GM21619 (cell line): ENCODE results near the gene UBXN7.
"Not testable (repeated sequence)": the region's sequence is repeated elsewhere in the genome, so short reads cannot be mapped to it uniquely, and the experiment has no call there.

Experiments
- ATAC-seq: cut with Tn5 transposase; IDR thresholded peaks from one replicate; pipeline ENCODE4 v1.9.1; 2021; ENCODE audit not compliant: unreplicated experiment

The UBXN7 gene, protein sequence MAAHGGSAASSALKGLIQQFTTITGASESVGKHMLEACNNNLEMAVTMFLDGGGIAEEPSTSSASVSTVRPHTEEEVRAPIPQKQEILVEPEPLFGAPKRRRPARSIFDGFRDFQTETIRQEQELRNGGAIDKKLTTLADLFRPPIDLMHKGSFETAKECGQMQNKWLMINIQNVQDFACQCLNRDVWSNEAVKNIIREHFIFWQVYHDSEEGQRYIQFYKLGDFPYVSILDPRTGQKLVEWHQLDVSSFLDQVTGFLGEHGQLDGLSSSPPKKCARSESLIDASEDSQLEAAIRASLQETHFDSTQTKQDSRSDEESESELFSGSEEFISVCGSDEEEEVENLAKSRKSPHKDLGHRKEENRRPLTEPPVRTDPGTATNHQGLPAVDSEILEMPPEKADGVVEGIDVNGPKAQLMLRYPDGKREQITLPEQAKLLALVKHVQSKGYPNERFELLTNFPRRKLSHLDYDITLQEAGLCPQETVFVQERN

DNA sequence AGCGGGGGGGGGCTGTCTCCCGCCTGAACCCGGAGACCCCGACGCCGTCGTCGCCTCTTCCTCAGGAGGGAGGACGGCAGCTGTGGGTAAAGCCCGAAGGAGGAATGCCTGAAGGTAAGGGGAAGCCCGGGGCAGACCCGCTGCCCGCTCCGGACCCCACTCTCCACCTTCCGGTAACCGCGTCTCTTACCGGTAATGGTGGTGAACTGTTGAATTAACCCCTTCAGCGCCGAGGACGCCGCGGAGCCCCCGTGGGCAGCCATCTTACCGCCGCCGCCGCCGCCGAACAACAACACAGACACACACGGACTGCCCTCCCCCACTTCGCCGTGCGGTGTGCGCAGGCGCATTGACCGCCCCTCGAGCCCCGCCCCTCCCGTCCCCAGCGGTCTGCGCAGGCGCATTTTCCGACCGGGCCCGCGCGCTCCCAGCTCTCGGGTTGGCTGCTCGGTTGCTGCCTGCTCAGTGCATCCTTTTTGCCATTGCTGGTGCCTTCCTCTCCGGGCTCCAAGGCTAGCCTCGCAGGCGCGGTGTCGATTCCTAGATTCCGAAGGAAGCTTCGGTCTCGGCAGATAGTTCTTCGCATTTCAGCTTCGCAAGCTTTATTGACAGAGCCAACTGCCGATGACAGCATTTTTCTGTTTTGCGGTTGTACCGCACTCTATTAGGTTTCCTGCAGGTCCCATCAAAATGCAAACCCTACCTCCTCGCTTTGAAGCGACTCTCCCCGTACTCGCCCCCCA lies at the start of gene UBXN7:
UBXN7 (minus strand) TSS at position 291 of the 743 bp plus-strand sequence; CDS start at position 263, 28 bp downstream.
- ATAC-seq = peak; percentile 77

DNA sequence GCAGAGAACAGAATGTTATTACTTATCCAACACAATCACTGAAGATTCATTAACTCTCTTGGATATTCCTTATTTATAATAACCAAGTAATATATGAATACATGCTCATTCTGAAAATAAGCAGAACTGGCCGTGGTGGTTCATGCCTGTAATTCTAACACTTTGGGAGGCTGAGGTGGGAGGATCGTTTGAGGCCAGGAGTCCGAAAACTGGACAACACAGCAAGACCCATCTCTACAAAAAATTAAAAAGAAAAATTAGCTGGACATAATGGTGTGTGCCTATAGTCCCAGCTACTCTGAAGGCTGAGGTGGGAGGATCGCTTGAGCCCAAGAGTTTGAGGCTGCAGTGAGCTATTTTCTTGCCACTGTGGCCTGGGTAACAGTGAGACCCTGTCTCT lies 45.5 kb upstream of the UBXN7 start:
- no peak for ATAC-seq

DNA sequence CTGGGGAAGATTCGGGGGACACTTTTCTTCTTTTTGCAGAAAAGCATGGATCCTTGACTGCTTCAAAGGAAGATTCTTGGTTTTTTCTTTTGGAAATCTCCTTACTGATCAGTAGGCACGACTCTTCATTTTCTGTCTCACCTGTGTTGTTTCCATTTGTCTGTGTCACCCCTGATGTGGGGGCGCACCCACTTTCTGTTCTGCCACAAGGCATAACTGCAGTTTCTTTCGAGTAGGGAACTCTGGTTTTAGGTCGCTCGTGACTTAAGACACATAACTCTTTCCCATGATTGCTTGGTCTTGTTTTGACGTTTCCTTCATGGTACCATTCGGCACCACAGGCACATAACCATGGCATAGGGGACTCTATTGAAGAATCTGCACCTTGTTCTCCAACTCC lies 40.1 kb upstream of the UBXN7 start:
- no peak for ATAC-seq

DNA sequence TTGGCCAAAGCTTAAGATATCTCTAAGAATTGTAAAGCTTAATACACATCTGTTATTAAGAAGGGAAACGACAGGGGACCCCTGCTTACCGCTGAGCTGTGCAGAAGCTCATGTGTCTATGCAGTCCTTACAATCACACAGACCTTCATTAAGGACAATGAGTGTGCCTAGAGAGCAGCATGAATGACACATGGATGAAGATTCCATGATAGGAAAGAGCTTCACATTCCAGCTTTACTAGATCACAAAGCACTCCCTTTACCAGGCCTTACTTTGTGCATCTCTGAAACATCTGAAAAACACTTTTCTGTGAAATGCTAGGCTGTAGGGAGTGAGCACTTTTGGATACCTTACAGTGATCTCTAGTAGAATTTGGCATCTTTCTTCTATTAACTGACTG lies 39.3 kb upstream of the UBXN7 start:
- no peak for ATAC-seq

DNA sequence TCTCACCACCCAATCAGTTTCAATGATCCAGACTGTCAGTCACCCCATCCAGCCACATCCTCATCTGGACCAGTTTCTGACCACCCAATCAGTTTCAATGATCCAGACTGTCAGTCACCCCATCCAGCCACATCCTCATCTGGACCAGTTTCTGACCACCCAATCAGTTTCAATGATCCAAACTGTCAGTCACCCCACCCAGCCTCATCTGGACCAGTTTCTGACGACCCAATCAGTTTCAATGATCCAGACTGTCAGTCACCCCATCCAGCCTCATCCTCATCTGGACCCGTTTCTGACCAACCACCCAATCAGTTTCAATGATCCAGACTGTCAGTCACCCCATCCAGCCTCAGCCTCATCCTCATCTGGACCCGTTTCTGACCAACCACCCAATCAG lies 38.0 kb upstream of the UBXN7 start:
- not testable (repeated sequence) for ATAC-seq

DNA sequence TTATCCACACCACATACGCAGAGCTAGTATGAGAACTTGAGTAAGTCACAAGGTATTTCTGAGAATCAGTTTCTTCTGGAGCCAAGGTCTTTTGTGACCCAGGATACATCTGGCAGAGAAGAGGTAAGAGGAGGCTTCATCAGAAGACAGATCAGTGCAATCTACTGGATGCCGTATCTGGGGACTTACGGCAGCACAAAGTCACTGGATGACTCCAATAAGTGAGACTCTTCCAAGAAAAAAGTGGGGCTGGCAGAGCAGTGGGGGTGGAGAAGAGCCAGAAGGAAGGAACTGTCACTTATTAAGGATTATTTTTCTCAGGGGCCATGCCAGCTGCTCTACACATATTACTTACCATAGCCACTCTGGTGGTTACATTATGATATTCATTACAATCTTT lies 31.6 kb upstream of the UBXN7 start:
- ATAC-seq = no peak

DNA sequence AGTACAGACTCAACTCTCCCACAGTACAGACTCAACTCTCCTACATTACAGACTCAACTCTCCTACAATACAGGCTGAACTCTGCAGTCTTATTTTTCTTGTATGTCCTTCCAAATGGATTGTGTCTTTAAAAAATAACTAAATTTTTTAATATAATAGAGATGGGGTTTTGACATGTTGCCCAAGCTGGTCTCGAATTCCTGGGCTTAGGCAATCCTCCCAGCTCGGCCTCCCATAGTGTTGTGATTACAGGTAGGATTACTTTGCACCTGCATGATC lies 31.2 kb upstream of the UBXN7 start:
- ATAC-seq = no peak

DNA sequence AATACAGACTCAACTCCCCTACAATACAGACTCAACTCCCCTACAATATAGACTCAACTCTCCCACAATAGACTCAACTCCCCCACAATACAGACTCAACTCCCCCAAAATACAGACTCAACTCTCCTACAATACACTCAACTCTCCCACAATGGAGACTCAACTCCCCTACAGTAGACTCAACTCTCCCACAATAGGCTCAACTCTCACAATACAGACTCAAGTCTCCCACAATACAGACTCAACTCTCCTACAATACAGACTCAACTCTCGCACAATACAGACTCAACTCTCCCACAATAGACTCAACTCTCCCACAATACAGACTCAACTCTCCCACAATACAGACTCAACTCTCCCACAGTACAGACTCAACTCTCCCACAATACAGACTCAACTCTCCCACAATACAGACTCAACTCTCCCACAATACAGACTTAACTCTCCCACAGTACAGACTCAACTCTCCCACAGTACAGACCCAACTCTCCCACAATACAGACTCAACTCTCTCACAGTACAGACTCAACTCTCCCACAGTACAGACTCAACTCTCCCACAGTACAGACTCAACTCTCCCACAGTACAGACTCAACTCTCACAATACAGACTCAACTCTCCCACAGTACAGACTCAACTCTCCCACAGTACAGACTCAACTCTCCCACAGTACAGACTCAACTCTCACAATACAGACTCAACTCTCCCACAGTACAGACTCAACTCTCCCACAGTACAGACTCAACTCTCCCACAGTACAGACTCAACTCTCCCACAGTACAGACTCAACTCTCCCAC lies 30.7 kb upstream of the UBXN7 start:
- ATAC-seq = not testable (repeated sequence)

DNA sequence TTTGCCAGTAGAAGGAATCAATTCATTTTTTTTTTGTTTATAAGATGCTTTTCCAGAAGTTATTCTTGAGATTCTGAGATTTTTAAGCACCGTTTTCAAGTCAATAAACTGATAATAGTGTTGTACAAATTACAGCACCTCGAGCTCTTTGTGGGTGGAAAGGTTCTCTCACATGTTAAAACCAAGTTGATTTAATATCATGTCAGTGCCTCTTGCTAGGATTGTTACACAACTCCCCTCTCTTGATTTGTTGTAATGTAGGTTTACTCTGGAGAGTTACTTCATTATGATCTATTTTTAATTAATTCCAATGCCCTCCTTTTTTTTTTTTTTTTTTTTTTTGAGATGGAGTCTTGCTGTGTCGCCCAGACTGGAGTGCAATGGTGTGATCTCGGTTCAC lies 25.8 kb upstream of the UBXN7 start:
- no peak for ATAC-seq

DNA sequence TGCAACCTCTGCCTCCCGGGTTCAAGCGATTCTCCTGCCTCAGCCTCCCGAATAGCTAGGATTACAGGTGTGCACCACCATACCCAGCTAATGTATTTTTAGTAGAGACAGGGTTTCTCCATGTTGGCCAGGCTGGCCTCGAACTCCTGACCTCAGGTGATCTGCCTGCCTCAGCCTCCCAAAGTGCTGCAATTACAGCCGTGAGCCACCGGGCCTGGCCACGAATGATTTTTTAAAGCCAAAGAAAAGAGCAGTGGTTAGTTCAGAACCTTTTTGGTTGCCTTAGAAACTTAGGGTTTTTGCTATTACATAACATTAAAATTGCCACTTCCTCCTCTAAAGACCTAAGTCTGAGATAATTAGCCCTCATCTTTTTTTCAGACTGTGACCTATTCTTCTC lies 25.2 kb upstream of the UBXN7 start:
- not testable (repeated sequence) for ATAC-seq

DNA sequence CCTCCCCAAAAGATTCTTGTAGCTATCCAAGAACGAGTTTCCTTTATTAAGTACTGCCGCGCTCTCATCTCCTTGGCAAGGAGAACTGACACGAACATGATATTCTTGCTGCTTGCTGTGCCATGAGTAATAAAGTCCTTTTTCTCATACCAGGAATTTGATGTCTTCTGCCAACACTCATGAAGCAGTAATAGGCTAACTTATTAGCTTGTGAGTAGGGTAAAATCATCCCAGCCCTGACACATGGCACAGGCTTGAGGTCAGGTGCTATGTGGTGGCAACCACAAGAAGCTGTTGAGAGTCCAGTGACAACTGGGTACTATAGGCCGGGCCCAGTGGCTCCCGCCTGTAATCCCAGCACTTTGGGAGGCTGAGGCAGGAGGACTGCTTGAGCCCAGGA lies 22.7 kb upstream of the UBXN7 start:
- ATAC-seq = no peak

DNA sequence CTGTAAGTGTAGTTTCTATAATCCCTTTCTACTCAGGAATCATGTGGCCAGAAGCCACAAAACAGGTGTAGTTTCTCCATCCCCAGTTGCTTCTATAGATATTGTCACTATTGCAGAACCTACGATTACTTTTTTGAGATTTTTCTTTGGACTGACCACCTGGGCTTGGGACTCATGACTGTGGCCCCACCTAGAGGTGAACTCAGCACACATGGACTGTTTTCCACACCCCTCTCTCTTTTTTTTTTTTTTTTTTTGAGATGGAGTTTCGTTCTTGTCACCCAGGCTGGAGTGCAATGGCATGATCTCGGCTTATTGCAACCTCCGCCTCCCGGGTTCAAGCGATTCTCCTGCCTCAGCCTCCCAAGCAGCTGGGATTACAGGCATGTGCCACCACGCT lies 13.2 kb upstream of the UBXN7 start:
- ATAC-seq = not testable (repeated sequence)

DNA sequence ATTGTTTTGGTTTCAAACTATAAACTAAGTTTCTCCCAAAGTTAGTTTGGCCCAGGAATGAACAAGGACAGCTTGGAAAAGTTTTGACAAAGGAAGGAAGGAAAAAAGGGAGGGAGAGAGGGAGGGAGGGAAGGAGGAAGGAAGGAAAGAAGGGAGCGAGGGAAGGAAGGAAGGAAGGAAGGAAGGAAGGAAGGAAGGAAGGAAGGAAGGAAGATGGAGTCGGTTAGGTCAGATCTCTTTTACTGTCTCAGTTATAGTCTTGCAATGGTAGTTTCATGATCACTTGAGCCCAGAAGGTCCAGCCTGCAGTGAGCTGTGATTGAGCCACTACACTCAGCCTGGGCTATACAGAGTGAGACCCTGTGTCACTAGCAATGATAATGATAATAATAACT lies 12.3 kb upstream of the UBXN7 start:
- ATAC-seq = no peak

DNA sequence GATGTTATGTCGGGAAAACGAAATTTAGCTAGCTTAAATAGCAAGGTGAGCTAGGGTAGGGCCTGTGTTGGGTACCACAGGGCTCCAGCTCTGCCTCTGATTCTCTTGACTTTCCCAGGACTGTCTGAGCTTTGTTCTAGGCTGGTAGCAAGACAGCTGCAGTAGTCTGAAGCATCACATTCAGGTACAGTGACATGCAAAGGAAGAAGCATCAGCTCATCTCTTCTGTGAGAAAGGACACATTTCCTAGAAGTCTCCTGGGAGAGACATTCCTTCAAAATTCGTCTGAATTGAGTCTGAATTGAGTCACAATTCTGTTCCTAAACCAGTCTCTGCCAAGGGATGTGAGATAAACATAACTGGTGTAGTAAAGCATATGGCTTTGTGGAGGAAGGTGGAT lies 8.5 kb upstream of the UBXN7 start:
- ATAC-seq = no peak

DNA sequence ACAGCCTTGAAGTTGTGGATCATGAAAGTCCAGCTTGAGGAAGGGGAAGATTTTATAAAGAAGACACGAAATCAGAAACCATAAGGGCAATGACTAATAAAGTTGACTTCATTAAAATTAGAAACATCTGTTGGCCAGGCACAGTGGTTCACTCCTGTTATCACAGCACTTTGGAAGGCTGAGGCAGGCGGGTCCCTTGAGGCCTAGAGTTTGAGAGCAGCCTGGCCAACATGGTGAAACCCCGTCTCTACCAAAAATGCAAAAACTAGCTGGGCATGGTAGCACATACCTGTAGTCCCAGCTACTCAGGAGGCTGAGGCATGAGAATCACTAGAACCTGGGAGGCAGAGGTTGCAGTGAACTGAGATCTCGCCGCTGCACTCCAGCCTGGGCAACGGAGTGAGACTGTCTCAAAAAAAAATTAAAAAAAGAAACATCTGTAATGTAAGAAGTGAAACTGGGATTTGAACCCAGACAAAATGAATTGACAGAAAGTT lies 7.9 kb upstream of the UBXN7 start:
- ATAC-seq = no peak

DNA sequence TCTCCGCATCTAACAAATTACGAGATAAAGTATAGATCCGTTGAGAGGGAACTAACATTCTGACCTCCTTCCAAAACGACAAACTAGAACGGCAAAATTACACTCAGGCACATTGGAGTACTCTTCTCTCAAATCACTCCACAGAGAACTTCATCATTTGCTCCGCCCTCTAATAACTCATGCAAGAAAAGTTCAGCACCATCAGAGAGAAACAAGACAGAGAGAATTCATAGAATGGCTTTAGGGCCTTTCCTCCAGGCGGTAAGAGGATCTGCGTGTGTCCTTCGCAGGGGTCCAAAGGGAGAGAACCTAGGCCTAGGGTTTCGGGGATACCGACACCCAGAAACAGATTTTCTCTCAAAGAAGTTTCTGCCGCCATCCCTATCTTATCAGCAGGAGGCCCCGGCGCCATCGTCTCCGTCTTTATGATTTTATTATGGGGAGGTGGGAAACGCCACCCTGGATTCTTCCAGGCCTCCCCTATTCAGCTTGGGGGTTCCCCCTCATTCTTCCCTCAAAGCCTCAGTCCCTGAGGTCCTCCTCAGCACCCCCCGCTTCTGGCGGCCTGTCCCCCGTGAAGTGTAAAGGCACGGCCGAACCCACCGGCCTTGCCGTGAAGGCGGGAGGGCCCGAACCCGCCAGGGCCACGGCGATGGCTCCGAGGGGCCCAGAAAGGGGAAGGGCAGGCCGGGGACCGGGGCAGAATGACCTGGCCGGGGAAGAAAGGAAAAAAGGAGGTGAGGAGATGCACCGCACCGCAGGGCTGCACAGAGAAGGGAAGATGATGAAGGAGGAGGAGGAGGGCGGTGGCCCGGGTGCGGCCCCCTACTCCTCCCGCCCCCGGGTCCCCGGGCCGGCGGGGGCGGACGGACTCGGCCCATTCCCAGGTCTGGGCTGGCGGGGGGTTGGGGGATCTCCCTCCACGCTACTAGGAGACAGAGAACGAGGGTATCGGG lies 768 bp downstream of the UBXN7 start:
- ATAC-seq = peak; percentile 25

DNA sequence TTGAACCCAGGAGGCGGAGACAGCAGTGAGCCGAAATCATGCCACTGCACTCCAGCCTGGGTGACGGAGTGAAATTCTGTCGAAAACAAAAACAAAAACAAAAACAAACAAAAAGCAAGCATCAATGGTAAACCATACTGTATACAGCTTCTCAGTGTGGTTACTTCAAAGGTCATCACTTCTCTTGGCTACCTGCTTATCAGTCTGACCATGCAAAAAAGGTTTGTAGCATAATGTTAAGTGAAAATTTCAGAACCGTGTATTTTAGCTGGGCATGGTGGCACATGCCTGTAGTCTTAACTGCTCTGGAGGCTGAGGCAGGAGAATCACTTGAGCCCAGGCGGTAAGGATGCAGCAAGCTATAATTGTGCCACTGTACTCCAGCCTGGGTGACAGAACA lies 4.2 kb downstream of the UBXN7 start:
- no peak for ATAC-seq

DNA sequence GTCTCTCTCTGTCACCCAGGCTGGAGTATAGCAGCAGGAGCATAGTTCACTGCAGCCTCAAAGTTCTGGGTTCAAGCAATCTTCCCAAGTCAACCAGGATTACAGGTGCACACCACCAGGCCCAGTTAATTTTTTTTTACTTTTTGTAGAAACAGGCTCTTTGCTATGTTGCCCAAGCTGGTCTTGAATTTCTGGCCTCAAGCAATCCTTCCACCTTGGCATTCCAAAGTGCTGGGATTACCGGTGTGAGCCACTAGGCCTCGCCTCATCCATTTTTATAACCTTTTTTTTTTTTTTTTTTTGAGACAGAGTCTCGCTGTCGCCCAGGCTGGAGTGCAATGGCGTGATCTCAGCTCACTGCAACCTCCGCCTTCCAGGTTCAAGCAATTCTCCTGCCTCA lies 7.8 kb downstream of the UBXN7 start:
- not testable (repeated sequence) for ATAC-seq

DNA sequence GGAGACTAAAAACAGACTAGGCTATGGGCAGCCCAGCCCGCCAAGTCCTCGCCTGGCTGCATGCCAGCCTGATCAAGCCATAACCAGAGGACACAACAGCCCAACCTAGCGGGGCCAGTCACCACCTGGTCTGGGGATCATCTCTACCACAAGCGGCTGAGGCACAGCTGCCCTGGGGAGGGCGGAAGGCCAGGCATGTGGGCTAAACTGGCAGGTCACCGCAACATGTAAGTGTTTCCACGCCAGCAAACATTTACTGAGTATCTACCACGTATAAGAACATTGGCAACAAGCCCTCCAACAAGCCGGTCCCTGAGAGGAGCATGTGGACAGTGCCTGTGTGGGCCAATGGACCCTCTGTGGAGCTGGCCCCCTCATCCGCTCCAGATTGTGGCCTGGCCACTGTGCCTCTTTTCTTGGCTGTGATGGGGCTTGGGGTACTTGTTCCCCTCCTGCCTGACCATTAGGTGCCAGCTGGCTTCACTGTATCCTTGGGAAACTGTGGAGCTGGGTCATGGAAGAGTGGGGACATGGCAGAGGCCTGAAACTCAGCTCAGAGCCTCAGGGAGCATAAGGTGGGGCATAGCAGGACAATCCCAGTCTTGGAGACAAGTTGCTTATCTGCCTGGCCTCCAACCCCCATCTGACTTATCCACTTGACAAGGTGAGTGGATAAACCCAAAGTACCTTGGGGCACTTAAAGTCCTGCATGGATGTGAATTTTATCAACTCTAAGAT lies 9.0 kb downstream of the UBXN7 start:
- no peak for ATAC-seq

DNA sequence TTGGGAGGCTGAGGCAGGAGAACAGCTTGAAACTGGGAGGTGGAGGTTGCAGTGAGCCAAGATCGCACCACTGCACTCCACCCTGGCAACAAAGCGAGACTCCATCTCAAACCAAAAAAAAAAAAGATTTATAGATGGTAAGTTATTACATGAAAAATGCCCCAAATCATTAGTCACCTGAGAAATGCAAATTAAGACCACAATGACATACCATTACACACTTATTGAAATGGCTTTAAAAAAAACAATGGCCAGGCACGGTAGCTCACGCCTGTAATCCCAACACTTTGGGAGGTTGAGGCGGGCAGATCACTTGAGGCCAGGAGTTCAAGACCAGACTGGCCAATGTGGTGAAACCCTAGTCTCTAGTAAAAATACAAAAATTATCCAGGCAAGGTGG lies 10.6 kb downstream of the UBXN7 start:
- not testable (repeated sequence) for ATAC-seq
